Thymus (tissue), 11 donors: ENCODE results near the gene MEIOB. TPM values are rescaled to one million over a fixed set of nuclear protein-coding genes. Genes with fewer than 3 reads are reported as not detected.

Experiments
- DNase-seq, 9 donors: peaks; one replicate each; pipeline ENCODE4 v3.0.0-alpha.2; 2013; ENCODE audit warnings: low spot score in 9 of 9, low read depth in 6 of 9, missing footprints in 1 of 9
- H3K27ac ChIP-seq, 2 donors: one replicate each; pipeline ENCODE4 v1.5.1; 2013; ENCODE audit warnings: control low read depth in 1 of 2, low read depth in 1 of 2, low read length in 1 of 2, mild to moderate bottlenecking in 1 of 2, moderate library complexity in 1 of 2
- H3K27me3 ChIP-seq, 2 donors: one replicate each; pipeline ENCODE4 v1.5.1; 2013; ENCODE audit warnings: low read length in 1 of 2; ENCODE audit not compliant: control insufficient read depth in 2 of 2, insufficient read depth in 1 of 2
- H3K36me3 ChIP-seq, 2 donors: one replicate each; pipeline ENCODE4 v1.5.1; 2013; ENCODE audit warnings: low read length in 1 of 2, mild to moderate bottlenecking in 1 of 2, moderate library complexity in 1 of 2; ENCODE audit not compliant: control insufficient read depth in 2 of 2, insufficient read depth in 2 of 2
- H3K4me1 ChIP-seq, 2 donors: one replicate each; pipeline ENCODE4 v1.5.1; 2013; ENCODE audit warnings: low read length in 2 of 2; ENCODE audit not compliant: control insufficient read depth in 2 of 2, insufficient read depth in 2 of 2
- H3K4me3 ChIP-seq, 2 donors: one replicate each; pipeline ENCODE4 v1.5.1; 2013; ENCODE audit warnings: low read length in 2 of 2, control low read depth in 1 of 2, mild to moderate bottlenecking in 1 of 2
- H3K9me3 ChIP-seq, 2 donors: one replicate each; pipeline ENCODE4 v1.5.1; 2013; ENCODE audit warnings: low read length in 1 of 2, mild to moderate bottlenecking in 1 of 2; ENCODE audit not compliant: control insufficient read depth in 2 of 2, insufficient read depth in 1 of 2
- WGBS: extraction: QIAGEN DNeasy Blood & Tissue Kit; methylation state at CpG from one replicate; pipeline ENCODE4 v1.1.7; 2013; 5-methylcytosine and 5-hydroxymethylcytosine counted together
- polyA plus RNA-seq: library from polyadenylated mRNA; stranded (reverse); fragments of 200-250 nt; gene quantifications from one replicate; pipeline ENCODE4 v1.2.3, GENCODE V29; 2013
- total RNA-seq: library from RNA; stranded (reverse); fragments of 120-200 nt; gene quantifications from one replicate; pipeline ENCODE4 v1.2.4, GENCODE V29; 2013
- donor health status: healthy.

The MEIOB gene
- total and polyA plus RNA-seq, 2 donors, result 1.1 to 1.3 TPM

GRCh38 chr16:1788708-1789100, 83.3 kb downstream of the MEIOB start:
- H3K4me3 ChIP-seq, result no peak overlapping the region
- no peaks in the 10 kb centered on the region for H3K27me3 ChIP-seq
- peaks cover 51 to 74% of the 10 kb centered on the region in 2 donors for H3K36me3 ChIP-seq
- H3K4me1 ChIP-seq, result peaks cover 6 to 7% of the 10 kb centered on the region in 2 donors
- DNase-seq, result no peak
- peaks cover 1 to 4% of the 10 kb centered on the region in 2 donors for H3K9me3 ChIP-seq
- WGBS, result 85% methylated on average over 19 of the region's 19 CpGs
- peak overlapping the region; percentile 43 to 58 for H3K27ac ChIP-seq

- H3K27me3 ChIP-seq, result no peaks in the 10 kb centered on the region
- no peak for DNase-seq
- peak overlapping the region in 1 of 2 donors; percentile 37 for H3K27ac ChIP-seq
- 96% methylated on average over 38 of the region's 38 CpGs for WGBS
- H3K36me3 ChIP-seq, result peaks cover 51 to 74% of the 10 kb centered on the region in 2 donors
- H3K4me1 ChIP-seq, result peaks cover 7 to 8% of the 10 kb centered on the region in 2 donors
- peaks cover 1 to 4% of the 10 kb centered on the region in 2 donors for H3K9me3 ChIP-seq
- H3K4me3 ChIP-seq, result no peak overlapping the region
Measured at GRCh38 chr16:1788095-1788707, 83.8 kb downstream of the MEIOB start.

- Histone ChIP-seq H3K4me1 (peaks cover 7 to 8% of the 10 kb centered on the region in 2 donors), H3K36me3 (peaks cover 51 to 73% of the 10 kb centered on the region in 2 donors), H3K4me3 (no peak overlapping the region), H3K27me3 (no peaks in the 10 kb centered on the region), H3K9me3 (peaks cover 0 to 1% of the 10 kb centered on the region in 2 donors), H3K27ac (peak overlapping the region in 1 of 2 donors; percentile 2)
- 98% methylated on average over 44 of the region's 44 CpGs for WGBS
- peak in 1 of 9 donors; percentile 1 for DNase-seq
Measured at GRCh38 chr16:1787322-1788094, 84.5 kb downstream of the MEIOB start.

GRCh38 chr16:1787056-1787321, 85.0 kb downstream of the MEIOB start:
- no peak overlapping the region for H3K4me3 ChIP-seq
- H3K4me1 ChIP-seq, result peaks cover 7 to 8% of the 10 kb centered on the region in 2 donors
- peak overlapping the region in 1 of 2 donors; percentile 2 for H3K27ac ChIP-seq
- no peak for DNase-seq
- no peaks in the 10 kb centered on the region for H3K27me3 ChIP-seq
- H3K36me3 ChIP-seq, result peaks cover 51 to 68% of the 10 kb centered on the region in 2 donors
- H3K9me3 ChIP-seq, result peaks cover 0 to 1% of the 10 kb centered on the region in 2 donors
- 96% methylated on average over 6 of the region's 6 CpGs for WGBS

GRCh38 chr16:1786242-1787055, 85.5 kb downstream of the MEIOB start:
- Histone ChIP-seq H3K4me1 (peaks cover 9 to 12% of the 10 kb centered on the region in 2 donors), H3K36me3 (peaks cover 50 to 63% of the 10 kb centered on the region in 2 donors), H3K27ac (no peak overlapping the region), H3K4me3 (no peak overlapping the region), H3K9me3 (peaks cover 0 to 1% of the 10 kb centered on the region in 2 donors), H3K27me3 (no peaks in the 10 kb centered on the region)
- WGBS, result 94% methylated on average over 51 of the region's 51 CpGs
- peak in 1 of 9 donors; percentile 2 for DNase-seq

GRCh38 chr16:1785846-1786170, 86.2 kb downstream of the MEIOB start:
- 97% methylated on average over 14 of the region's 14 CpGs for WGBS
- no peak overlapping the region for H3K27ac ChIP-seq
- no peaks in the 10 kb centered on the region for H3K27me3 ChIP-seq
- H3K4me3 ChIP-seq, result no peak overlapping the region
- H3K4me1 ChIP-seq, result peaks cover 14 to 18% of the 10 kb centered on the region in 2 donors
- peaks cover 49 to 61% of the 10 kb centered on the region in 2 donors for H3K36me3 ChIP-seq
- peaks cover 0 to 1% of the 10 kb centered on the region in 2 donors for H3K9me3 ChIP-seq
- DNase-seq, result no peak

- H3K4me1 ChIP-seq, result peaks cover 14 to 19% of the 10 kb centered on the region in 2 donors
- no peak for DNase-seq
- WGBS, result 98% methylated on average over 26 of the region's 26 CpGs
Measured at GRCh38 chr16:1784977-1785845, 86.8 kb downstream of the MEIOB start.

More at GRCh38 chr16:1784977-1785845, 86.8 kb downstream of the MEIOB start:
- H3K36me3 ChIP-seq, result peaks cover 53 to 61% of the 10 kb centered on the region in 2 donors
- peaks cover 0 to 1% of the 10 kb centered on the region in 2 donors for H3K9me3 ChIP-seq
- no peak overlapping the region for H3K27ac ChIP-seq
- no peaks in the 10 kb centered on the region for H3K27me3 ChIP-seq
- H3K4me3 ChIP-seq, result no peak overlapping the region
